Ectodermal cell (in vitro differentiated cells): ENCODE results near the gene GRK6. TPM values are rescaled to one million over a fixed set of nuclear protein-coding genes. Genes with fewer than 3 reads are reported as not detected.

Experiments
- H3K27ac ChIP-seq: 2 replicates; pipeline ENCODE4 v1.7.0; 2013; ENCODE audit warnings: mild to moderate bottlenecking, low read depth, low read length; ENCODE audit not compliant: insufficient read depth, poor library complexity, severe bottlenecking
- H3K27me3 ChIP-seq: 2 replicates; pipeline ENCODE4 v1.7.0; 2013; ENCODE audit warnings: mild to moderate bottlenecking, low read length; ENCODE audit not compliant: insufficient read depth, control insufficient read depth, poor library complexity, severe bottlenecking
- H3K36me3 ChIP-seq: one replicate; pipeline ENCODE4 v1.7.0; 2013; ENCODE audit warnings: low read length; ENCODE audit not compliant: control insufficient read depth, insufficient read depth
- H3K4me1 ChIP-seq: one replicate; pipeline ENCODE4 v1.7.0; 2013; ENCODE audit warnings: low read length; ENCODE audit not compliant: control insufficient read depth, insufficient read depth
- H3K4me3 ChIP-seq: 2 replicates; pipeline ENCODE4 v1.7.0; 2013; ENCODE audit warnings: low read depth, low read length, control low read depth; ENCODE audit not compliant: insufficient read depth
- H3K9me3 ChIP-seq: 2 replicates; pipeline ENCODE4 v1.7.0; 2013; ENCODE audit warnings: mild to moderate bottlenecking, low read length, moderate library complexity; ENCODE audit not compliant: control insufficient read depth
- WGBS, 2 experiments: methylation state at CpG; one replicate each; pipeline ENCODE4 v1.1.7; 2013; ENCODE audit warnings: missing lambda C conversion rate in 2 of 2; 5-methylcytosine and 5-hydroxymethylcytosine counted together
- polyA plus RNA-seq, 4 experiments: library from polyadenylated mRNA; stranded (reverse); fragments of 50-300 nt; gene quantifications; one replicate each; pipeline ENCODE4 v1.2.3, GENCODE V29; 2013

GRK6 gene
- polyA plus RNA-seq (2013, experiment 1 of 4) = 34.2 TPM
- polyA plus RNA-seq (2013, experiment 2 of 4) = 34.6 TPM
- polyA plus RNA-seq (2013, experiment 3 of 4) = 25.3 TPM
- polyA plus RNA-seq (2013, experiment 4 of 4) = 27.2 TPM

DNA sequence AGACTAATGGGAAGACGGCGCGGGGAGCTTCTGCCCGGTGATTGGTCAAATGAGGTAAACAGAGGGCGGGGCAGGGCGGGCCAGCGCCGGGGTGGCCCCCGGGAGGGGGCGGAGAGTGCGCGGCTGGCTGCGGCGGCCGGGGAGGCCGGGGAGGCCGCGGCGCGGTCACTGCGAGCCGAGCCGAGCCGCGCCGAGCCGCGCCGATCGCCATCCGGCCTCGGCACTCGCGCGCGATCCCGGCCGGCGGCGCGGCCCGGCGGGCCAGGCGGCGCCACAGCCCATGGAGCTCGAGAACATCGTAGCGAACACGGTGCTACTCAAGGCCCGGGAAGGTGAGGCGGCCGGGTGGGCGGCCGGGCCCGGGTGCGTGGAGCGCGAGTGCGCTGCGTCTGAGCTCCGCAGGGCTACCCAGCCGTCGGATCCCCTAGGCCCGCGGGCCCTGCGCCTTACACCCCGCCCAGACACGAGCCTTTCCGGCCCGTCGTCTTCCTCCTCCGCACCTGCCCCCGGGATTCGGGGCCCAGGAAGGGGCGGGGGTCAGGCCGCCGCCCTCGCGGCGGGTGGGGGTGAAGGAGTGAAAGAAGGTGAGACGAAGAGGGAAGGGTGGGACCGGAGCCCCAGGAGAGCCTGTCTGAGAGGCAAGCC is at the start of gene GRK6:
Gene GRK6 (plus strand): TSS at position 111 of the 645 bp plus-strand sequence. CDS start 170 bp downstream, at position 281.
- H3K27ac ChIP-seq = peak within 1 kb of the TSS; percentile 91

GRCh38 chr5:177377851-177378776 is 48.4 kb upstream of the GRK6 start:
- Histone ChIP-seq H3K9me3 (no peaks in the 10 kb centered on the region), H3K36me3 (no peaks in the 10 kb centered on the region), H3K27ac (no peak overlapping the region), H3K4me1 (no peaks in the 10 kb centered on the region), H3K4me3 (no peak overlapping the region), H3K27me3 (no peaks in the 10 kb centered on the region)
- 88% methylated on average over 8 of the region's 8 CpGs for WGBS, 2 experiments

More for the DNA sequence above, at the start of gene GRK6:
- H3K36me3 ChIP-seq = no peaks in the 10 kb centered on the region
- 1% methylated on average over 82 of the region's 82 CpGs for WGBS, 2 experiments
- no peaks in the 10 kb centered on the region for H3K27me3 ChIP-seq
- H3K4me3 ChIP-seq = peak within 1 kb of the TSS; percentile 87
- H3K4me1 ChIP-seq = peaks cover 12% of the 10 kb centered on the region
- H3K9me3 ChIP-seq = no peaks in the 10 kb centered on the region

DNA sequence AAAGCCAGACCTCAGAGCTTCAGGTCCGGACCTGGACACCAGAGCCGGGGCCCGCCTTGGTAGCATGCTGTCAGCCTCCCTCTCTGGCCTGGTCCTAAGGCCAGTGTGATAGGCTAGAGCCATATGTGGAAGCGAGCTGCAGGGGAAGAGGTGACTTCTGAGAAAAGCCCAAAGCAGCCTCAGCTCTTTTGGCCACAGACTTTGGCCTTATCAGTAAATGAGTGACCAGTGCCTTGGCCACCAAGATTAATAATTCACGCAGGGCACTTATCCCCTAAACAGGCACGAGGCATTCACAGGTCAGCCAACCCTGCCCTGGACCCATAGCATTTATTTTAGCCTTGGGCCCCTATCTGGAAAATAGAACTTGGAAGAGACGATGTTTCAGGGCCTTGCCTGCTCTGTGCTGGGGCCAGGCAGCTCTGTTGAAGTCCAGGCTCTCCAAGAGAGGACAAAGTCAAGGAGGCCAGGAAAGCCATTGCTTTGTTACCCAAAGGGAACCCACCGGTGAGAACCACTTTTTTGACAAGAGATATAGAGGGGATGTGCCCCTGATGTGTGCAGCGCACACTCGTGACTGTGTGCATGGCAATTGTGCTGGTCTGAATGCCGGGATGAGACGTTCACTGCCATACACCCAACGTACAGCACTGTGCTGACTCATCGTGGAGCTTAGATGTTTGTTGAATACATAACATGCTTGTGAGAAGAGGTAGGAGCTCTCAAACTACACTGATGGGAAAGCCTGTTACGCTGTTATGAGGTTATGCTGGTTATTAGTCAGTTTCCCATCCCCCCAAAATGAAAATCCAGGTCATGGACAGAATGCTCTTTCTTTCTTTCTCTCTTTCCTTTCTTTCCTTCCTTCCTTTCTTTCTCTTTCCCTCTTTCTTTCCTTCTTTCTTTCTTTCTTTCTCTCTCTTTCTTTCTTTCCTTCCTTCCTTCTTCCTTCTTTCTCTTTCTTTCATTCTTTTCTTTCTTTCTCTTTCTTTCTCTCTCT is 47.3 kb upstream of the GRK6 start:
- Histone ChIP-seq H3K27me3 (no peaks in the 10 kb centered on the region), H3K4me3 (no peak overlapping the region), H3K36me3 (no peaks in the 10 kb centered on the region), H3K4me1 (no peaks in the 10 kb centered on the region), H3K9me3 (no peaks in the 10 kb centered on the region), H3K27ac (no peak overlapping the region)
- WGBS, 2 experiments = 92% methylated on average over 15 of the region's 15 CpGs

GRCh38 chr5:177380805-177381126 is 45.7 kb upstream of the GRK6 start:
- Histone ChIP-seq H3K27me3 (no peaks in the 10 kb centered on the region), H3K4me3 (no peak overlapping the region), H3K36me3 (no peaks in the 10 kb centered on the region), H3K27ac (no peak overlapping the region), H3K9me3 (no peaks in the 10 kb centered on the region), H3K4me1 (no peaks in the 10 kb centered on the region)
- WGBS, 2 experiments = 94 to 98% methylated on average over 6 of the region's 6 CpGs

DNA sequence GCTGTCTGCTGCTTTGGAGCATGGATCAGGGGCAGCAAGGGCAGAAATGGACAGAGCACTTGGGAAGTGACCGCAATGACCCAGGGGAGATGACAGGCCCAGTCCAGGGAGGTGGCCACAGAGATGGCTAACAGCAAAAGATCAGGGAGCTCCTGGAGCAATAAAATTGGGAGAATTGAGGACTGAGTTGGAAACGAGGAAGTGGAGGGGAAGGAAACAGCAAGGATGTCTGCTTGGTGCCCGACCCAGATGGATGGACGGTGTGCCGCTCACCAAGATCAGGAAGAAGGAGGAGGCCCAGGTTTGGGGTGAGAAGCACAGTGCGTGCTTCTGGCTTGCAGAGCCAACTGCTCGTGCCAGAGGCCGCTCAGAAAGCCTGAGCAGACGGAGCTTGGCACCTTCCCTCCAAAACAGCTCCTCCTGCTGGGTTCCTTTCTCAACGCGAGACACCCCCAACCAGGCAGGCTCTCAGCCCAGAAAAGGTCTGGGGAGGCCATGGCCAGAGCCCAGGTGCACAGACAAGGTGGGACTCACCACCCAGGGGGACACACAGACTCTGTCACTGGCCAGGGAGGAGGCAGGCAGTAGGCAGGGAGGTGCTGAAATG is 44.0 kb upstream of the GRK6 start:
- H3K36me3 ChIP-seq = no peaks in the 10 kb centered on the region

DNA sequence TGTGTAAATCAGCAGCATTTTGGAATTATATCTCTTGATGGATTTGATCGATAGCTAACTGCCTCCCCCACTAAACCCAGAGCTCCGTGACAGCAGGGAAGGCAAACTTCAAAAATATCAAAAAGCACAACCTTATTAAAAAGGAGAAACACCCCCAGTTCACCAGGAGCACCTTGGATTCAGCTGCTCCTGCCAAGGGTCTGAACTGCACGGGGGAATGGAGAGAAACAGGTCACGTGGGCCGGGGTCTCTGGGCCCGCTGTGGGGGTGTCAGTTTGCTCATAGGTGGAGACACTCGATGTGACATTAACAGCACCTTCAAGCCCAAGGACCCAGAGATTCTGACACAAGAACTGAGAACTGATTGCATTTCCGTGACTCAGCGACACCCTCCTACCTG is 43.3 kb upstream of the GRK6 start:
- H3K27me3 ChIP-seq = no peaks in the 10 kb centered on the region
- no peak overlapping the region for H3K27ac ChIP-seq
- H3K36me3 ChIP-seq = no peaks in the 10 kb centered on the region
- 88 to 92% methylated on average over 9 of the region's 9 CpGs for WGBS, 2 experiments
- H3K4me1 ChIP-seq = no peaks in the 10 kb centered on the region
- no peaks in the 10 kb centered on the region for H3K9me3 ChIP-seq
- H3K4me3 ChIP-seq = no peak overlapping the region

More for the DNA sequence above, 44.0 kb upstream of the GRK6 start:
- Histone ChIP-seq H3K9me3 (no peaks in the 10 kb centered on the region), H3K27ac (no peak overlapping the region), H3K4me1 (no peaks in the 10 kb centered on the region), H3K4me3 (no peak overlapping the region), H3K27me3 (no peaks in the 10 kb centered on the region)
- 63 to 65% methylated on average over 11 of the region's 11 CpGs for whole genome bisulfite sequencing, 2 experiments

- no peak within 1 kb of the TSS for H3K27ac ChIP-seq
- H3K4me1 ChIP-seq = no peaks in the 10 kb centered on the region
- H3K9me3 ChIP-seq = no peaks in the 10 kb centered on the region
- no peaks in the 10 kb centered on the region for H3K36me3 ChIP-seq
- H3K4me3 ChIP-seq = no peak within 1 kb of the TSS
- peaks cover 4% of the 10 kb centered on the region for H3K27me3 ChIP-seq
- 87% methylated on average over 4 of the region's 4 CpGs for WGBS, 2 experiments
Observed at GRCh38 chr5:177384134-177384533, 42.3 kb upstream of the GRK6 start, which contains the start of gene SLC34A1. Gene SLC34A1, plus strand, starts transcription at chr5:177384434. Its CDS starts 1,308 bp downstream, at chr5:177385742.

DNA sequence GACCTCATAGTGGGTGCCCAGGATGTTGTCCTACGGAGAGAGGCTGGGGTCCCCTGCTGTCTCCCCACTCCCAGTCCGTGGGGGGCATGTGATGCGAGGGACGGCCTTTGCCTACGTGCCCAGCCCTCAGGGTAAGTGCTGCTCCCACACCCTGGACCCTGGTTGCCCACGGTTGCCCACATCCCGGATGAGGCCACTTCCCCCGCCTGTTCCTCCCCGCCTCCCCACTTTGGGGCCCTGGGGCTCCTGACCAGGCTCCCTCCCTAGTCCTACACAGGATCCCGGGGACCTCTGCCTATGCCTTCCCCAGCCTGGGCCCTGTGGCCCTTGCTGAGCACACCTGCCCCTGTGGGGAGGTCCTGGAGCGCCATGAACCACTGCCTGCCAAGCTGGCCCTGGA is 40.8 kb upstream of the GRK6 start:
- Histone ChIP-seq H3K9me3 (no peaks in the 10 kb centered on the region), H3K4me3 (no peak overlapping the region), H3K27ac (no peak overlapping the region), H3K4me1 (no peaks in the 10 kb centered on the region), H3K27me3 (peaks cover 15% of the 10 kb centered on the region), H3K36me3 (no peaks in the 10 kb centered on the region)
- 88% methylated on average over 11 of the region's 11 CpGs for WGBS, 2 experiments

DNA sequence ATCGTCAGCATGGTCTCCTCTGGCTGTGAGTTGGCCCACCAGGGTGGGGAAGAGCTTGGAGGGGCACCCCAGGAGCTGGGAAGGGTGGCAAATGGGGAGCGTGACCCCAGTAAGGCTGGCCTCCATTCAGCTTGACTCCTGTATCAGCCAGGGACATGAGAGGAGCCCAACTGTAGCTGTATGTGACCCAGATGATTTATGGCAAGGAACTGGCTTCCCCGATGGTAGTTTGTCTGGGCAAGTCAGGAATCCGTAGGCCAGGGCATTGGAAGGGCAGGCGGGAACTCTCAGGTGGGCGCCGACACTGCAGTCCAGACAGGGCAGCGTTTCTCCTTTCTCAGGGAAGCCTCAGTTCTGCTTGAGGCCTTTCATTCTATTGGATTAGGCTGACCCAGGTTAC is 39.9 kb upstream of the GRK6 start:
- Histone ChIP-seq H3K4me3 (no peak overlapping the region), H3K9me3 (no peaks in the 10 kb centered on the region), H3K27ac (no peak overlapping the region), H3K27me3 (peaks cover 15% of the 10 kb centered on the region), H3K4me1 (no peaks in the 10 kb centered on the region), H3K36me3 (no peaks in the 10 kb centered on the region)
- 95 to 96% methylated on average over 8 of the region's 8 CpGs for WGBS, 2 experiments
